OCI-LY1 (cell line): Measurements from ENCODE around the gene PTBP2.

Experiments used
- H2AFZ ChIP-seq: fragments of 200-600 bp; sonication (generic), shearing (Covaris generic); 2 replicates; pipeline ENCODE4 v1.6.0; 2014; ENCODE audit warnings: antibody characterized with exemption, mild to moderate bottlenecking, low read length
- H3F3A ChIP-seq: fragments of 200-600 bp; sonication (generic), shearing (Covaris generic); 2 replicates; pipeline ENCODE4 v1.6.0; 2014; ENCODE audit warnings: mild to moderate bottlenecking, antibody characterized with exemption, low read length, moderate library complexity; ENCODE audit not compliant: insufficient read depth
- H3K27ac ChIP-seq: fragments of 200-600 bp; sonication (generic); 2 replicates; pipeline ENCODE4 v1.5.1; 2014; ENCODE audit warnings: low read length, mixed run types, mild to moderate bottlenecking, low read depth; ENCODE audit not compliant: poor library complexity, severe bottlenecking
- H3K27me3 ChIP-seq: fragments of 200-600 bp; sonication (generic); 2 replicates; pipeline ENCODE4 v1.6.0; 2014; ENCODE audit warnings: antibody characterized with exemption, mild to moderate bottlenecking, low read length, moderate library complexity; ENCODE audit not compliant: insufficient read depth
- H3K36me3 ChIP-seq: fragments of 200-600 bp; sonication (generic); 2 replicates; pipeline ENCODE4 v1.6.1; 2014; ENCODE audit warnings: mild to moderate bottlenecking, antibody characterized with exemption, low read length, moderate library complexity, mixed read lengths; ENCODE audit not compliant: insufficient read depth
- H3K4me1 ChIP-seq: fragments of 200-600 bp; sonication (generic); 2 replicates; pipeline ENCODE4 v1.5.1; 2014; ENCODE audit warnings: mild to moderate bottlenecking, low read length, moderate library complexity; ENCODE audit not compliant: insufficient read depth, severe bottlenecking
- H3K4me2 ChIP-seq: fragments of 200-600 bp; sonication (generic), shearing (Covaris generic); 2 replicates; pipeline ENCODE4 v1.6.1; 2014; ENCODE audit warnings: low read length
- H3K4me3 ChIP-seq: fragments of 200-600 bp; sonication (generic); 2 replicates; pipeline ENCODE4 v1.5.1; 2014; ENCODE audit warnings: low read length, low read depth, mild to moderate bottlenecking, mixed read lengths; ENCODE audit not compliant: poor library complexity, severe bottlenecking
- H3K79me2 ChIP-seq: fragments of 200-600 bp; shearing (Covaris generic); 2 replicates; pipeline ENCODE4 v1.6.1; 2016; ENCODE audit warnings: mixed run types, low read length, mixed read lengths; ENCODE audit not compliant: insufficient read depth
- H3K9ac ChIP-seq: fragments of 200-600 bp; sonication (generic), shearing (Covaris generic); 2 replicates; pipeline ENCODE4 v1.6.1; 2014; ENCODE audit warnings: mild to moderate bottlenecking, low read length, mixed read lengths
- H3K9me2 ChIP-seq: fragments of 200-600 bp; sonication (generic), shearing (Covaris generic); 2 replicates; pipeline ENCODE4 v1.6.1; 2014; ENCODE audit warnings: low read depth, mild to moderate bottlenecking, low read length, mixed read lengths
- H3K9me3 ChIP-seq: fragments of 200-600 bp; shearing (Covaris generic); 2 replicates; pipeline ENCODE4 v1.6.1; 2014; ENCODE audit warnings: low read length, mixed read lengths
- H4K20me1 ChIP-seq: fragments of 200-600 bp; sonication (generic), shearing (Covaris generic); 2 replicates; pipeline ENCODE4 v1.6.0; 2016; ENCODE audit warnings: mild to moderate bottlenecking, low read length; ENCODE audit not compliant: insufficient read depth
- EZH2 ChIP-seq: fragments of 200-600 bp; sonication (generic), shearing (Covaris generic); IDR thresholded peaks from 2 replicates; pipeline ENCODE4 v1.8.0; 2017; ENCODE audit warnings: borderline replicate concordance, mixed run types, mild to moderate bottlenecking, antibody characterized with exemption, low read length, moderate library complexity, mixed read lengths
- TF ChIP-seq, protein P1 (sequence below): fragments of 200-600 bp; sonication (generic), shearing (Covaris generic); IDR thresholded peaks from 2 replicates; pipeline ENCODE4 v1.5.1; 2017; ENCODE audit warnings: mild to moderate bottlenecking, antibody characterized with exemption, low read length, moderate library complexity, mixed read lengths

The PTBP2 gene

DNA sequence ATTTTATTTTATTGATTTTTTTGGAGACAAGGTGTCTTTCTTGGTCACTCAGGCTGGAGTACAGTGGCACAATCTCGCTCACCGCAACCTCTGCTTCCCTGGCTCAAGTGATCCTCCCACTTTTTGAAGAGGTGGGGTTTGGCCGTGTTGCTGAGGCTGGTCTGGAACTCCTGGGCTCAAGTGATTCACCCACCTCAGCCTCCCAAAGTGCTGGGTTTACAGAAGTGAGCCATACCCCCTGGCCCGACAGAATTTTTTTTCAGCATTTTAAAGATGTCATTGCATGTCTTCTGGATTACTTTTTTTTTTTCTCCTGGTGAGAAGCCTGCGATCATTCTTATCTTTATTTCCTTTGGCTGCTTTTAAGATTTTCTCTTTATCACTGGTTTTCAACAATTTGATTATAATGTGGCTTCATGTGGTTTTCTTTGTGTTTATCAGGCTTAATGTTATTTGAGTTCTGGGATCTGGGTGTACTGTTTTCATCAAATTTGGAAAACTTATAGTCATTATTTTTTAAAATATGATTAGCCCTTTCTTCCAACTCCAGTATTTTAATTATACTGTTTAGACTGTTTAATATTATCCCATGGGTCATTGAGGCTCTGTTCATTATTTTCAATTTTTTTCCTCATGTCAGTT is 23.1 kb upstream of the PTBP2 start:
- Histone ChIP-seq H3K79me2 (no peaks in the 10 kb centered on the region), H3K27me3 (no peaks in the 10 kb centered on the region), H4K20me1 (no peaks in the 10 kb centered on the region), H3K9me3 (no peaks in the 10 kb centered on the region), H3K9me2 (no peaks in the 10 kb centered on the region), H3K4me3 (no peak overlapping the region), H3F3A (no peaks in the 10 kb centered on the region), H3K4me1 (no peaks in the 10 kb centered on the region), H3K9ac (no peak overlapping the region), H3K27ac (no peak overlapping the region), H3K36me3 (no peaks in the 10 kb centered on the region), H3K4me2 (no peak overlapping the region), H2AFZ (no peak overlapping the region)
- TF ChIP-seq, protein P1, sequence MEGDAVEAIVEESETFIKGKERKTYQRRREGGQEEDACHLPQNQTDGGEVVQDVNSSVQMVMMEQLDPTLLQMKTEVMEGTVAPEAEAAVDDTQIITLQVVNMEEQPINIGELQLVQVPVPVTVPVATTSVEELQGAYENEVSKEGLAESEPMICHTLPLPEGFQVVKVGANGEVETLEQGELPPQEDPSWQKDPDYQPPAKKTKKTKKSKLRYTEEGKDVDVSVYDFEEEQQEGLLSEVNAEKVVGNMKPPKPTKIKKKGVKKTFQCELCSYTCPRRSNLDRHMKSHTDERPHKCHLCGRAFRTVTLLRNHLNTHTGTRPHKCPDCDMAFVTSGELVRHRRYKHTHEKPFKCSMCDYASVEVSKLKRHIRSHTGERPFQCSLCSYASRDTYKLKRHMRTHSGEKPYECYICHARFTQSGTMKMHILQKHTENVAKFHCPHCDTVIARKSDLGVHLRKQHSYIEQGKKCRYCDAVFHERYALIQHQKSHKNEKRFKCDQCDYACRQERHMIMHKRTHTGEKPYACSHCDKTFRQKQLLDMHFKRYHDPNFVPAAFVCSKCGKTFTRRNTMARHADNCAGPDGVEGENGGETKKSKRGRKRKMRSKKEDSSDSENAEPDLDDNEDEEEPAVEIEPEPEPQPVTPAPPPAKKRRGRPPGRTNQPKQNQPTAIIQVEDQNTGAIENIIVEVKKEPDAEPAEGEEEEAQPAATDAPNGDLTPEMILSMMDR, result no peak
- no peak for TF ChIP-seq EZH2

DNA sequence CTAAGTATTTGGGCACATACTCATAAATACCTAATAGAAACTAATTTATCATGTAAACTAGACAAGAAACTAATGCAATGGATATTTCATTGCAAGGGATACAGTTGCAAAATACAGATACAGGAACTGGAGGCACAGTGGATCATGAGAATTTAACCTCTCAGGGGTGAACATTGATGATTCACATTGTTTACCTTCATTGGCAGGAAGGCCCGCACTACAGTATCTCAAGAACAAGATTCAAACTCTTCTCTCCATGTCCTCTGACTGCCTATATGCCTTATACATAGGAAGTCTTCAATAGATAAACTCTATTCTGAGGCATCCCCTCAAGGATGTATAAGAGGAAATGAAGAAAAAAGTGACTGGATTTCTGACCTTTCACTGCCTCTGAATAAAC is 18.4 kb upstream of the PTBP2 start:
- no peaks in the 10 kb centered on the region for H3K9me3 ChIP-seq
- H2AFZ ChIP-seq, result no peak overlapping the region
- no peaks in the 10 kb centered on the region for H4K20me1 ChIP-seq
- H3K36me3 ChIP-seq, result no peaks in the 10 kb centered on the region
- H3K4me2 ChIP-seq, result no peak overlapping the region
- TF ChIP-seq, protein P1, result no peak
- no peak for TF ChIP-seq EZH2
- H3K79me2 ChIP-seq, result no peaks in the 10 kb centered on the region
- no peak overlapping the region for H3K27ac ChIP-seq
- H3F3A ChIP-seq, result no peaks in the 10 kb centered on the region
- H3K9ac ChIP-seq, result no peak overlapping the region
- H3K9me2 ChIP-seq, result no peaks in the 10 kb centered on the region
- no peaks in the 10 kb centered on the region for H3K4me1 ChIP-seq
- H3K4me3 ChIP-seq, result no peak overlapping the region
- H3K27me3 ChIP-seq, result no peaks in the 10 kb centered on the region

DNA sequence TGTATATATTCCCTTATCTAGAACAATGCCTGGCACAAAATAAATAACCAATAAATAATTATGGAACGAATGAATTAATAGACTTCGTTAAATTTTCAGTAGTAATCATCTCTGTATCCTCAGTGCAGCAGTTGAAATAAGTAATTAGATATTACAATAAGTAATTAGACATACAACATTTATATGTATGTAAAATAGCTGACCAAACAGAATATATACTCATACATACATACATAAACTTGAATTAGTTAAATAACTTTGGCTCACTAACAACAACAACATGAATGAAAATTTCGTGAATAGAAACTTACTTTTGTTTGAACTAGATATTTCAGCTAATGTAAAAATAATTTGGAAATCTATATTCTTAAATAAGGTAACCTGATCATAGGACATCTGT is 14.6 kb upstream of the PTBP2 start:
- H2AFZ ChIP-seq, result no peak overlapping the region

More for the DNA sequence above, 14.6 kb upstream of the PTBP2 start:
- Histone ChIP-seq H3K9me2 (no peaks in the 10 kb centered on the region), H3K4me3 (no peak overlapping the region), H3K27ac (no peak overlapping the region), H3K9ac (no peak overlapping the region), H3K79me2 (no peaks in the 10 kb centered on the region), H3K4me1 (no peaks in the 10 kb centered on the region), H3K9me3 (no peaks in the 10 kb centered on the region), H3K4me2 (no peak overlapping the region), H3F3A (no peaks in the 10 kb centered on the region), H4K20me1 (no peaks in the 10 kb centered on the region), H3K36me3 (no peaks in the 10 kb centered on the region), H3K27me3 (no peaks in the 10 kb centered on the region)
- TF ChIP-seq EZH2, result no peak
- TF ChIP-seq, protein P1, result no peak
